ENCODE measurements around the gene LRRC25. TPM values are rescaled to one million over a fixed set of nuclear protein-coding genes. Genes with fewer than 3 reads are reported as not detected.

LRRC25 gene
- total and polyA plus RNA-seq, 10 of the 15 experiments (the other 5 are each of a cell fraction or from before 2014, with no cell fraction given) = 0.38 to 2.9 (median 1.2) TPM

DNA sequence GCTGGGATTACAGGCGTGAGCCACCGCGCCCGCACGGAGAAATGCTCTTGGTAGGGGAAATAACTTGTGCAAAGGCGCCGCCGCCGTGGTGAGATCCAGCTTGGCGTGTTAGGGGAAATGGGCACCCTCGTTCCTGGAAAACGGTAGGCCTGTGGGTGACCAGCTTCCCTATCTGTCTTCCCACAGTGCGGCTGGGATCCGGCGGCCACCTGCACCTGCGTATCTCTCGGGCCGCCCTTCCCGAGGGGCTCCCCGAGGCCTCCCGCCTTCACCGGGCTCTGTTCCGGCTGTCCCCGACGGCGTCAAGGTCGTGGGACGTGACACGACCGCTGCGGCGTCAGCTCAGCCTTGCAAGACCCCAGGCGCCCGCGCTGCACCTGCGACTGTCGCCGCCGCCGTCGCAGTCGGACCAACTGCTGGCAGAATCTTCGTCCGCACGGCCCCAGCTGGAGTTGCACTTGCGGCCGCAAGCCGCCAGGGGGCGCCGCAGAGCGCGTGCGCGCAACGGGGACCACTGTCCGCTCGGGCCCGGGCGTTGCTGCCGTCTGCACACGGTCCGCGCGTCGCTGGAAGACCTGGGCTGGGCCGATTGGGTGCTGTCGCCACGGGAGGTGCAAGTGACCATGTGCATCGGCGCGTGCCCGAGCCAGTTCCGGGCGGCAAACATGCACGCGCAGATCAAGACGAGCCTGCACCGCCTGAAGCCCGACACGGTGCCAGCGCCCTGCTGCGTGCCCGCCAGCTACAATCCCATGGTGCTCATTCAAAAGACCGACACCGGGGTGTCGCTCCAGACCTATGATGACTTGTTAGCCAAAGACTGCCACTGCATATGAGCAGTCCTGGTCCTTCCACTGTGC lies 9.1 kb downstream of the LRRC25 start (continued):
- no peak for TF ChIP-seq USF1 (IDR thresholded peaks at IDR 0.05; ENCODE audit: borderline replicate concordance, extremely low read length, insufficient read depth, low read depth, low read length)
- no peak for TF ChIP-seq BCL3 (IDR thresholded peaks at IDR 0.05; ENCODE audit: borderline replicate concordance, insufficient read depth, low read depth, low read length, poor library complexity, severe bottlenecking)
- TF ChIP-seq, protein P1, sequence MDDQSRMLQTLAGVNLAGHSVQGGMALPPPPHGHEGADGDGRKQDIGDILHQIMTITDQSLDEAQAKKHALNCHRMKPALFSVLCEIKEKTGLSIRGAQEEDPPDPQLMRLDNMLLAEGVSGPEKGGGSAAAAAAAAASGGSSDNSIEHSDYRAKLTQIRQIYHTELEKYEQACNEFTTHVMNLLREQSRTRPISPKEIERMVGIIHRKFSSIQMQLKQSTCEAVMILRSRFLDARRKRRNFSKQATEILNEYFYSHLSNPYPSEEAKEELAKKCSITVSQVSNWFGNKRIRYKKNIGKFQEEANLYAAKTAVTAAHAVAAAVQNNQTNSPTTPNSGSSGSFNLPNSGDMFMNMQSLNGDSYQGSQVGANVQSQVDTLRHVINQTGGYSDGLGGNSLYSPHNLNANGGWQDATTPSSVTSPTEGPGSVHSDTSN (IDR thresholded peaks at IDR 0.05; ENCODE audit: insufficient replicate concordance, low read depth, low read length) = peak; percentile 13
- TF ChIP-seq EZH2 (IDR thresholded peaks at IDR 0.05; ENCODE audit: borderline replicate concordance, control insufficient read depth, low read depth, low read length) = no peak
- no peak for TF ChIP-seq ESRRA (IDR thresholded peaks at IDR 0.05; ENCODE audit: low read length)
- TF ChIP-seq CBX5 (IDR thresholded peaks at IDR 0.05; ENCODE audit: low read depth) = no peak
- 0 out of 2 replicates have a peak, but pooled peaks have one; percentile 27 for TF ChIP-seq ZNF592 (IDR thresholded peaks at IDR 0.05)
- TF ChIP-seq REST (IDR thresholded peaks at IDR 0.05; ENCODE audit: low read depth, low read length) = no peak
- TF ChIP-seq HDGF (IDR thresholded peaks at IDR 0.05) = no peak
- no peak for TF ChIP-seq CHD1 (IDR thresholded peaks at IDR 0.05; ENCODE audit: low read depth, low read length)
- no peak for TF ChIP-seq ZSCAN29 (IDR thresholded peaks at IDR 0.05)
- TF ChIP-seq TBL1XR1 (IDR thresholded peaks at IDR 0.05; ENCODE audit: low read depth, low read length) = peak; percentile 56
- TF ChIP-seq SMAD5 (IDR thresholded peaks at IDR 0.05; ENCODE audit: low read depth) = no peak
- no peak for TF ChIP-seq ATF2 (IDR thresholded peaks at IDR 0.05; ENCODE audit: low read length)
- no peak for TF ChIP-seq ATF7 (IDR thresholded peaks at IDR 0.05; ENCODE audit: low read depth)
